Lower lobe of right lung (tissue), 2 donors: ENCODE results near the gene EEF1A2. TPM values are rescaled to one million over a fixed set of nuclear protein-coding genes. Genes with fewer than 3 reads are reported as not detected.

Source experiments
- ATAC-seq, 2 donors: fragments of 200-7000 bp; cut with Tn5 transposase; one replicate each; pipeline ENCODE4 v1.9.1; 2020 to 2022; ENCODE audit warnings: mild to moderate bottlenecking in 2 of 2, moderate library complexity in 2 of 2
- DNase-seq: peaks from one replicate; pipeline ENCODE4 v3.0.0-alpha.2; 2020
- H3K27ac ChIP-seq: fragments of 200-600 bp; one replicate; pipeline ENCODE4 v1.8.0; 2022
- H3K27me3 ChIP-seq: fragments of 200-600 bp; one replicate; pipeline ENCODE4 v1.8.0; 2022; ENCODE audit warnings: low read depth
- H3K36me3 ChIP-seq: fragments of 200-600 bp; one replicate; pipeline ENCODE4 v1.8.0; 2022; ENCODE audit warnings: mild to moderate bottlenecking
- H3K4me1 ChIP-seq: fragments of 200-600 bp; one replicate; pipeline ENCODE4 v1.8.0; 2022
- H3K4me3 ChIP-seq: fragments of 200-600 bp; one replicate; pipeline ENCODE4 v1.8.0; 2022; ENCODE audit warnings: mild to moderate bottlenecking
- H3K9me3 ChIP-seq: fragments of 200-600 bp; one replicate; pipeline ENCODE4 v1.8.0; 2022
- CTCF ChIP-seq: fragments of 200-600 bp; IDR thresholded peaks from one replicate; pipeline ENCODE4 v1.8.0; 2022; ENCODE audit warnings: antibody characterized with exemption, mild to moderate bottlenecking
- intact Hi-C: fragments of 100-400 bp; cut with DNase I; formaldehyde crosslinking; loops from one replicate; pipeline ENCODE4 v1.11.0; 2022
- total RNA-seq: library from RNA; stranded (reverse); fragmentation: NEBNext Ultra II Directional; extraction: Animal tissue kit (Norgen Biotek cat#: 25700); gene quantifications from one replicate; pipeline ENCODE4 v1.2.1, GENCODE V29; 2021
- donor health status: DM: no; HTN: yes; CAD: no; lungs with severe emphysema.

Gene EEF1A2
- total RNA-seq, 1 donor from 2014 or later: 0.77 TPM

GRCh38 chr20:63445075-63445734 lies 53.7 kb downstream of the EEF1A2 start:
- Histone ChIP-seq H3K9me3 (no peaks in the 10 kb centered on the region), H3K36me3 (no peaks in the 10 kb centered on the region), H3K27me3 (peaks cover 26% of the 10 kb centered on the region), H3K4me1 (no peaks in the 10 kb centered on the region), H3K4me3 (no peak overlapping the region), H3K27ac (no peak overlapping the region)
- ATAC-seq (no peak), DNase-seq (no peak)
- intact Hi-C loops: no loop called here
- no peak for TF ChIP-seq CTCF

GRCh38 chr20:63444548-63444947 lies 54.3 kb downstream of the EEF1A2 start:
- no peak for TF ChIP-seq CTCF
- DNase-seq (no peak), ATAC-seq (no peak)
- Histone ChIP-seq H3K27me3 (peaks cover 31% of the 10 kb centered on the region), H3K9me3 (no peaks in the 10 kb centered on the region), H3K36me3 (no peaks in the 10 kb centered on the region), H3K4me1 (no peaks in the 10 kb centered on the region), H3K4me3 (no peak overlapping the region), H3K27ac (no peak overlapping the region)
- intact Hi-C loops: no loop called here

- H3K4me3 ChIP-seq: no peak overlapping the region
- no peak overlapping the region for H3K27ac ChIP-seq
- H3K27me3 ChIP-seq: peaks cover 31% of the 10 kb centered on the region
- no peak for TF ChIP-seq CTCF
- no peaks in the 10 kb centered on the region for H3K36me3 ChIP-seq
- intact Hi-C loops: no loop called here
- ATAC-seq (no peak), DNase-seq (no peak)
- H3K9me3 ChIP-seq: no peaks in the 10 kb centered on the region
- no peaks in the 10 kb centered on the region for H3K4me1 ChIP-seq
Observed at GRCh38 chr20:63443606-63444395, 55.1 kb downstream of the EEF1A2 start.

GRCh38 chr20:63442100-63442493 lies 56.8 kb downstream of the EEF1A2 start:
- no peak overlapping the region for H3K27ac ChIP-seq
- peak; percentile 28 to 37 for ATAC-seq
- no peak overlapping the region for H3K4me3 ChIP-seq
- peak; percentile 25 for TF ChIP-seq CTCF
- intact Hi-C loops: no loop called here
- H3K27me3 ChIP-seq: peaks cover 24% of the 10 kb centered on the region
- no peaks in the 10 kb centered on the region for H3K36me3 ChIP-seq
- H3K9me3 ChIP-seq: no peaks in the 10 kb centered on the region
- no peaks in the 10 kb centered on the region for H3K4me1 ChIP-seq
- peak; percentile 58 for DNase-seq

DNA sequence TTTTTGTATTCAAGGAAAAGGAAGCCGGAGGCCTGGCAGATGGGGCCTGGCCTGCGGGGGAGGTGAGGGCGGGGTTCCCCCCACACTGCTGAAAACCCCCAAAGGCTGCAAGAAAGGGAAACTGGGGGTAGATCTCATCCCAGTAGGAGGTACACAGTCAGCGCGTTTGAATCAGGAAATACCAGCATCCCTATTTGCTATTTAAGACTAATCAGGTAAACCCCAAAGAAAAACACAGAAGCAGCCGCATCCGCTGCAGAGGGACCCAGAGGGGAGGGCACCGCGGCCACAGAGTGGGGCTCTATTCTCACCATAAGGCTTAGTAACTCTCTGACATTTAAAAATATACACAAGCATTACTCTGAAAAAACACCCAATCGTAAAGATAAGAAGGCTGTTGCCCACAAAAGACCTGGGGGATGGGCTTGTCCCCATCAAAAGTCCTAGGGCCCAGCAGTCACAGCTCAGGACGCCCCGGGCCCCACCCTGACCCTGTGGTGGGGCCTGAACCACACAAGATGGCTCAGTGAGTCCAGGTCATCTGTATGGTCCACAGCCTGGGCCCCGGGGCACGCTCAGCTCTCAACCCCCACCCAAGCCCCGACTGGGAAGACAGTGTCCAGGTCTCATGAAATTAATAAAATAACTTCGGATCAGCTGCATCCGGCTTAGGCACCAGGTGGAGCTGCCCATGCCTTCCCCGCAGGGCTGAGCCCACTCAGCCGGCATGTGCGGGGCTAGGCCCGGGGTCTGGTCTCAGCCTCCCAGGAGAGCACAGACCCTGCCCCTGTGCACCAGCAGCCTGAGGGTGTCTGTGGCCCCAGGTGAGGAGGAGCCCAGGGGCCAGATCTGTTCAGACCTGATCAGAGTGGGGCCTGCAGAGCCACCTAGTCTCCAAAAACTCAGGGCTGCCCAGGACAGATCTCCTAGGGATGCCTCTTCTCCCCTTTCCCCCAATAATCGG lies 57.5 kb downstream of the EEF1A2 start:
- Histone ChIP-seq H3K27me3 (peaks cover 24% of the 10 kb centered on the region), H3K4me3 (no peak overlapping the region), H3K27ac (no peak overlapping the region), H3K9me3 (no peaks in the 10 kb centered on the region), H3K4me1 (no peaks in the 10 kb centered on the region), H3K36me3 (no peaks in the 10 kb centered on the region)
- TF ChIP-seq CTCF: no peak
- DNase-seq (no peak), ATAC-seq (peak in 1 of 2 donors; percentile 11)
- intact Hi-C loops: no loop called here
